WI38 (cell line): ENCODE results near the gene SUPT7L.
A peak's percentile ranks its signal among the peaks of the same experiment; 100 is the strongest.

Experiments used
- H3K4me3 ChIP-seq: 2 replicates; pipeline ENCODE4 v1.5.1; 2011; ENCODE audit warnings: low read depth, mild to moderate bottlenecking, control low read depth, low read length
- TF ChIP-seq, protein P1 (sequence below): IDR thresholded peaks from 2 replicates; pipeline ENCODE4 v1.5.1; 2012; ENCODE audit warnings: low read depth, mild to moderate bottlenecking, control low read depth, low read length

SUPT7L gene

DNA sequence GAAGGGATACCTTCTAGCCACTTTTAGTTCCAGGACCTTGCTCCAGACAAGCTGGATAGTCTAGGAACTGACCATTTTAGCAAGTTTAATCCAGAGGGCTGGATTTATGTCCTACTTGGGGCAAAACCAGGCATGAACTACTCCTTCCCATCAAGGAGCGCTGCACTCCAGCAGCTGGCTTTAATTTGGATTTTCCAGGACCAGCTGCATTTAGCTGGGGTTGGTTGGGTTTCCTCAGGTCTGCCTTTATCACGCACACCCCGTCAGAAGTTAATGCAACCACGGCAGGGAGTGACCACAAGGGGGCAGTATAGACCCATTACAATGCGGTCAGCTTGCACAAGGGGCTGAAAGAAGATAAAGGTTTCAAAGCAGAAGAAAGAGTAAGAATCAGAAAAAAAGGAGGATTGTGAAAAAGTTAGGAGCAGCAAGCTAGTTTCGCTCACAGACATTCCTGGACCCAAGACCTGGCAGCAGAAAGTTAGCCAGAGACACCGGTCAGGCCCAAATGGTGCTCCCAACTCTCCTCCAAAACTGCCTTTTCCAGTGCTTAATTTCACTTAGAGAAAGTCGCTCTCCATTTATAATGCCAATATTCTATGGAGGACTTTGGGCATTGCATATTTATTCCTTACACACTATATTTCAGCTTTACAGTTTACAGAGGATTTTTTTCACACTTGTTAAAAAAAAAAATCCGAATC, 40.4 kb upstream of the SUPT7L start:
- TF ChIP-seq, protein P1, sequence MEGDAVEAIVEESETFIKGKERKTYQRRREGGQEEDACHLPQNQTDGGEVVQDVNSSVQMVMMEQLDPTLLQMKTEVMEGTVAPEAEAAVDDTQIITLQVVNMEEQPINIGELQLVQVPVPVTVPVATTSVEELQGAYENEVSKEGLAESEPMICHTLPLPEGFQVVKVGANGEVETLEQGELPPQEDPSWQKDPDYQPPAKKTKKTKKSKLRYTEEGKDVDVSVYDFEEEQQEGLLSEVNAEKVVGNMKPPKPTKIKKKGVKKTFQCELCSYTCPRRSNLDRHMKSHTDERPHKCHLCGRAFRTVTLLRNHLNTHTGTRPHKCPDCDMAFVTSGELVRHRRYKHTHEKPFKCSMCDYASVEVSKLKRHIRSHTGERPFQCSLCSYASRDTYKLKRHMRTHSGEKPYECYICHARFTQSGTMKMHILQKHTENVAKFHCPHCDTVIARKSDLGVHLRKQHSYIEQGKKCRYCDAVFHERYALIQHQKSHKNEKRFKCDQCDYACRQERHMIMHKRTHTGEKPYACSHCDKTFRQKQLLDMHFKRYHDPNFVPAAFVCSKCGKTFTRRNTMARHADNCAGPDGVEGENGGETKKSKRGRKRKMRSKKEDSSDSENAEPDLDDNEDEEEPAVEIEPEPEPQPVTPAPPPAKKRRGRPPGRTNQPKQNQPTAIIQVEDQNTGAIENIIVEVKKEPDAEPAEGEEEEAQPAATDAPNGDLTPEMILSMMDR: peak; percentile 77

DNA sequence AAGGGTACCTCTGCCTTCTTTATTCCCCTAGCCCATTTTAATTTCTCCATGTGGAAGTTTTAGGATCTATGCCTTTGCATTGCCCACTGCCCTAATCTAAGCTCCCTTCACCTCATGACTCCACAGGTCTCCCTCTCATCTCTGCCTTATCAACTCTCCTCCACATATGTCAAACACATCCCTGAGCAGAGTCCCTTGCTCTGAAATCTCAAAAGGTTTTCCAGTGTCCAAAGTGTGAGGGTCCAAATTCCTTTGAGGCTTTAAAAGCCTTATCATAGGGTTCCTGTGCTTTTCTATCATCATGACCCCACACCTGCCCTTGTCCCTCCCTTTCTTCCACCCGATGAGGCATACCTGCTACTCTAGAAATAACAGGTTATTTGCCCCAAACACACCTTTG, 38.9 kb upstream of the SUPT7L start:
- TF ChIP-seq, protein P1: no peak
- H3K4me3 ChIP-seq: no peak overlapping the region

More for the DNA sequence above, 40.4 kb upstream of the SUPT7L start:
- no peak overlapping the region for H3K4me3 ChIP-seq

DNA sequence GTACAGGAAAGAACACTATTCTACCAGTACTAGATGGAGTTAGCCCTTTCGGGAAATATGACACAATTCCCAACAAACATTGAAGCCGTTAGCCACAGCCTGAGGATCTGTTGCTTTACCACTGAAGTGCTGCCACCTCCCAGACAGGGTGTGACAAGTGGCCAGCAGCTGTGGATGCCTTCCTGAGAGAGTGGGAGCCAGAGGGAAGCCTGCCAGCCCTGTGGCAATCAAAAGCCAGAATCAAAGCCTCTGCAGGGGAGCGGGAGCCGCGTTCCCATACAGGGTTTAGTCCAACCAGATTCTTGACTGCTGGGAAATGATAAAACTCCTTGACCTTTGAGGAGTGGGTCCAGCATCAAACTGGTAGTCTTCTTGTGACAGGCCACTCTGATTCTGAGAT, 38.3 kb upstream of the SUPT7L start:
- H3K4me3 ChIP-seq: no peak overlapping the region
- TF ChIP-seq, protein P1: no peak

DNA sequence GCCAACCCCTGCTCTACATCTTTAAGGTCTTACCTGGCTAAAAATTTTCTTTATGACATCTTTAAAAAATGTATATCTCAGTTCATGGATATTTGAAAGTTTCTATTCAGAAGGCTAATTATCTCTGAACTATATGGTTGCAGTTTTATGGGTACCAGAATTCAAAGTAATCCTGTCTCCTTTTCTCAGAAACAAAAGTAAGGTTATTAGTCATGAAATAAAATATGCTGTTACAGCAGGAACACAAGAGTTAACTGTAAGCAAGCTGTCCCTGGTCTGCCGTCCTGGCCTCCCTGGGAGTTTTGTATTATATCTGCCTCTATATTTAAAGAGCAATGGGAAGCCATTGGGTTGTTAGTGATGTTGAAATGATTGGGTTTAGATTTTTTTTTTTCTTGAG, 34.2 kb upstream of the SUPT7L start:
- H3K4me3 ChIP-seq: no peak overlapping the region
- TF ChIP-seq, protein P1: no peak

DNA sequence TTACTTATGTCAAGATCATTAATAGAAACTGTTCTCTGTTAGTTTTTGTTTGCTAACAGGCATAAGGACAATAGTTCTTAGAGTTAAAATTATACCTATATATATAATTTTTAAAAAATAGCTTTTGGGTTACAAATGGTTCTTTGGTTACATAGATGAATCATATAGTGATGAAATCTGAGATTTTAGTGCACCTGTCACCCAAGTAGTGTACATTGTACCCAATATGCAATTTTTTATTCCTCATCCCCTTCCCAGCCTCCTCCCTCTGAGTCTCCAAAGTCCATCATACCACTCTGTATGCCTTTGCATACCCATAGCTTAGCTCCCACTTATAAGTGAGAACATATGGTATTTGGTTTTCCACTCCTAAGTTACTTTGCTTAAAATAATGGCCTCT, 26.6 kb upstream of the SUPT7L start:
- no peak overlapping the region for H3K4me3 ChIP-seq
- TF ChIP-seq, protein P1: no peak

DNA sequence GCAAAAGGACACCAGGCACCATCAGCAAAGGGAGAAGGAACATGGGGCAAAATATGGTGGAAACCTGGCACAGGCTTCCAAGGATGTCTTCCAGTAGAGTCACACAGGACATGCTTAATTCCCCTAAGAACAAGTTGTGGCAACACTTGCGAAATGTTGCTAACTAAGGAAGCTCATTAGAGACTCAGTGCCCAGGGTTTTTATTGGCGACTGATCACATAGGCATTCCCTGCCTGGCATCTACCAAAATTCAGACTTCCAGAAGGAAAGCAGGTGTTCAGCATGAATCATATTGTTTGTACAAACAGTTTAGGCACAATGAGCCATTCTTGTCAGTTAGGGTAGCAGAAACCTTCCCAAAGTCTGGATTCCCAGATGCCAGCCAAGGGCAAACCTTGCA, 26.0 kb upstream of the SUPT7L start:
- TF ChIP-seq, protein P1: no peak
- H3K4me3 ChIP-seq: no peak overlapping the region

DNA sequence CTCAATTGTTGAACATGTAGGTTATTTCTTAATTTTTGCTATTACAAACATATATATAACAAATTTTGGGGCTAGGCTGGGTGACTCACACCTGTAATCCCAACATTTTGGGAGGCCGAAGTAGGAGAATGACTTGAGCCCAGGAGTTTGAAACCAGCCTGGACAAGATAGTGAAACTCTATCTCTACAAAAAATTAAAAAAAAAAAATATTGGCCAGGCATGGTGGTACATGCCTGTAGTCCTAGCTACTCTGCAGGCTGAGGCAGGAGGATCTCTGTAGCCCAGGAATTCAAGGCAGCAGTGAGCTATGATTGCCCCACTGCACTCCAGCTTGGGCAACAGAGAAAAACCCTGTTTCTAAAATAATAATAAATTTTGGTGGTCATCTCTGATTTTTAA, 23.8 kb upstream of the SUPT7L start:
- H3K4me3 ChIP-seq: no peak overlapping the region
- TF ChIP-seq, protein P1: no peak
